Midbrain (tissue), 1 donor: ENCODE results near the gene NUFIP1.
A peak's percentile ranks its signal among the peaks of the same experiment; 100 is the strongest.
"Not testable (repeated sequence)": the region's sequence is repeated elsewhere in the genome, so short reads cannot be mapped to it uniquely, and the experiment has no call there.

Experiments
- DNase-seq: peaks from one replicate; lab custom pipeline; 2025; lab: John Stamatoyannopoulos, UW

Gene NUFIP1

GRCh38 chr13:44969551-44970484 is 19.5 kb downstream of the NUFIP1 start:
- peak; percentile 80 for DNase-seq

GRCh38 chr13:44968434-44968815 is 20.8 kb downstream of the NUFIP1 start:
- DNase-seq: no peak

GRCh38 chr13:44967704-44968433 is 21.4 kb downstream of the NUFIP1 start:
- DNase-seq: no peak

- no peak for DNase-seq
Observed at GRCh38 chr13:44961997-44962396, 27.3 kb downstream of the NUFIP1 start.

GRCh38 chr13:44955406-44955805 is 33.9 kb downstream of the NUFIP1 start:
- no peak for DNase-seq

GRCh38 chr13:44954224-44954623 is 35.0 kb downstream of the NUFIP1 start:
- no peak for DNase-seq

GRCh38 chr13:44952671-44953070 is 36.6 kb downstream of the NUFIP1 start:
- no peak for DNase-seq

- no peak for DNase-seq
Observed at GRCh38 chr13:44951184-44951583, 38.1 kb downstream of the NUFIP1 start.

GRCh38 chr13:44943411-44943810 is 45.9 kb downstream of the NUFIP1 start:
- not testable (repeated sequence) for DNase-seq

GRCh38 chr13:44938854-44939253 is 50.4 kb downstream of the NUFIP1 start:
- no peak for DNase-seq

- no peak for DNase-seq
Observed at GRCh38 chr13:44936246-44936645, 53.0 kb downstream of the NUFIP1 start.

GRCh38 chr13:44934724-44935123 is 54.5 kb downstream of the NUFIP1 start:
- no peak for DNase-seq

GRCh38 chr13:44932850-44933251 is 56.4 kb downstream of the NUFIP1 start:
- no peak for DNase-seq

- no peak for DNase-seq
Observed at GRCh38 chr13:44932171-44932849, 57.0 kb downstream of the NUFIP1 start.

GRCh38 chr13:44930963-44931623 is 58.2 kb downstream of the NUFIP1 start:
- DNase-seq: no peak

GRCh38 chr13:44930280-44930679 is 59.0 kb downstream of the NUFIP1 start:
- DNase-seq: no peak

GRCh38 chr13:44929692-44930091 is 59.6 kb downstream of the NUFIP1 start:
- no peak for DNase-seq

- no peak for DNase-seq
Observed at GRCh38 chr13:44927968-44928367, 61.3 kb downstream of the NUFIP1 start.

- DNase-seq: no peak
Observed at GRCh38 chr13:44921931-44922758, 67.1 kb downstream of the NUFIP1 start.

GRCh38 chr13:44921246-44921877 is 67.9 kb downstream of the NUFIP1 start:
- DNase-seq: no peak

- no peak for DNase-seq
Observed at GRCh38 chr13:44920013-44920412, 69.3 kb downstream of the NUFIP1 start.
